Esophagus muscularis mucosa (tissue), 4 donors: ENCODE measurements around the gene TBC1D5. TPM values are rescaled to one million over a fixed set of nuclear protein-coding genes. Genes with fewer than 3 reads are reported as not detected.
A peak's percentile ranks its signal among the peaks of the same experiment; 100 is the strongest.

Source experiments
- DNase-seq: peaks from one replicate; pipeline ENCODE4 v3.0.0-alpha.2; 2017; ENCODE audit errors: extremely low spot score
- H3K27ac ChIP-seq, 4 donors: fragments of 200-600 bp; sonication (generic); replicated peaks in 1 of 4; 1 replicate in 3 of 4; 2 replicates in 1 of 4; pipeline ENCODE4 v1.5.1; 2016 to 2019; ENCODE audit warnings: mild to moderate bottlenecking in 1 of 4
- H3K27me3 ChIP-seq, 4 donors: fragments of 200-600 bp; sonication (generic); one replicate each; pipeline versions ENCODE4 v1.5.1 to v1.6.0; 2016 to 2019
- H3K36me3 ChIP-seq, 4 donors: fragments of 200-600 bp; sonication (generic); one replicate each; pipeline ENCODE4 v1.5.1; 2016 to 2019
- H3K4me1 ChIP-seq, 4 donors: fragments of 200-600 bp; sonication (generic); one replicate each; pipeline ENCODE4 v1.5.1; 2016 to 2019
- H3K4me3 ChIP-seq, 4 donors: fragments of 200-600 bp; sonication (generic); 1 replicate in 2 of 4; 2 replicates in 2 of 4; pipeline ENCODE4 v1.5.1; 2016 to 2019; ENCODE audit warnings: mild to moderate bottlenecking in 4 of 4, moderate library complexity in 1 of 4
- H3K9me3 ChIP-seq, 4 donors: fragments of 200-600 bp; sonication (generic); 1 replicate in 3 of 4; 2 replicates in 1 of 4; pipeline ENCODE4 v1.5.1; 2016 to 2019
- EP300 ChIP-seq: sonication (generic); formaldehyde crosslinking; IDR thresholded peaks from one replicate; pipeline ENCODE4 v1.6.1; 2017; ENCODE audit warnings: antibody characterized with exemption
- POLR2A ChIP-seq: fragments of 450-650 bp; IDR thresholded peaks from one replicate; pipeline ENCODE4 v1.6.1; 2017; ENCODE audit warnings: antibody characterized with exemption, moderate library complexity, mild to moderate bottlenecking, low read depth
- POLR2AphosphoS5 ChIP-seq, 2 donors: sonication (generic); formaldehyde crosslinking; IDR thresholded peaks; one replicate each; pipeline ENCODE4 v1.6.1; 2017; ENCODE audit warnings: antibody characterized with exemption in 2 of 2
- WGBS: methylation state at CpG from one replicate; pipeline ENCODE4 v1.1.5; 2018; 5-methylcytosine and 5-hydroxymethylcytosine counted together
- intact Hi-C: fragments of 100-400 bp; cut with DNase I; formaldehyde crosslinking; loops from one replicate; pipeline ENCODE4 v1.15.1; 2023
- total RNA-seq, 4 donors: library from RNA; depleted of rRNA; stranded (reverse); fragments of >200 nt; gene quantifications; one replicate each; pipeline versions ENCODE4 v1.1.0 to v1.2.1, GENCODE V29; 2016
- TF ChIP-seq, protein P1 (sequence below), 3 experiments: fragments of 200-600 bp in 2 of 3; fragments of 450-650 bp in 1 of 3; sonication (generic) in 2 of 3; IDR thresholded peaks; one replicate each; pipeline ENCODE4 v1.5.1; 2017 to 2019; ENCODE audit warnings: antibody characterized with exemption in 3 of 3, mild to moderate bottlenecking in 2 of 3, moderate library complexity in 1 of 3

Gene TBC1D5
- total RNA-seq, 4 donors from 2014 or later, result 54.0 to 83.1 (median 63.6) TPM

DNA sequence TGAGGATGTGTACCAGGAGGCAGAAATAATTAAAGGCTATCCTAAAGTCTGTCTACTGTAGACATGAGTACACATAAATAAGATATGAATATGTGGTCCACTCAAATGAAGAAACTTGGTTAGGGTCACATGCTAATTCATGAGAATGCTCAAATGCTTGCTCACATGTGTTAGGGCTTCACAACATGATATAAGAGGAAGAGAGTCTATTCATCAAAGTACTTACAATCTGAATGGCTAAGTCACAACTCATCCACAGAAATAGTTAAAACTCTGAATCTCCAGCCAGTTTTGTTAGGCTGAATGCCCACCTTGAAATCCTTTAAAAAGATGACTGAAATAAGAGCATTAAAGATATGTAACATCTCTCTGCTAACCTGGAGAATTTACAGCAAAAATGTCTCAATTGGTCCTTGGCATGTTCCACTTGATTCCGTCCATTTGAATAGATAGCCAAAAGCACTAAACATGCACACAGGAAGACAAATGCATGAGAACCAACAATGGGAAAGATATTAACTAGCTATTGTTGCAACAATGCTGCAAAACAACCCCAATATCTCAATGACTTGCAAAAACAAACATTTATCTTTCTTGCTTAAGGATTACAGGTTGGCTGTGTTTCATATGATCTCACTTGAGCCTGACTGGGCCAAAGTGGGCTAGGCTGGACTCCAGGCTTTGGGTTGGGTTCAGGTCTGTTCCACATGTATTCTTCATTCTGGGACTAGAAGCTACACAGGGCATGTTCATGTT is 10.6 kb upstream of the TBC1D5 start:
- Histone ChIP-seq H3K4me3 (no peak overlapping the region), H3K9me3 (no peaks in the 10 kb centered on the region), H3K27ac (no peak overlapping the region), H3K4me1 (no peaks in the 10 kb centered on the region), H3K36me3 (no peaks in the 10 kb centered on the region), H3K27me3 (no peaks in the 10 kb centered on the region)
- intact Hi-C loops, result no loop called here
- TF ChIP-seq, protein P1, sequence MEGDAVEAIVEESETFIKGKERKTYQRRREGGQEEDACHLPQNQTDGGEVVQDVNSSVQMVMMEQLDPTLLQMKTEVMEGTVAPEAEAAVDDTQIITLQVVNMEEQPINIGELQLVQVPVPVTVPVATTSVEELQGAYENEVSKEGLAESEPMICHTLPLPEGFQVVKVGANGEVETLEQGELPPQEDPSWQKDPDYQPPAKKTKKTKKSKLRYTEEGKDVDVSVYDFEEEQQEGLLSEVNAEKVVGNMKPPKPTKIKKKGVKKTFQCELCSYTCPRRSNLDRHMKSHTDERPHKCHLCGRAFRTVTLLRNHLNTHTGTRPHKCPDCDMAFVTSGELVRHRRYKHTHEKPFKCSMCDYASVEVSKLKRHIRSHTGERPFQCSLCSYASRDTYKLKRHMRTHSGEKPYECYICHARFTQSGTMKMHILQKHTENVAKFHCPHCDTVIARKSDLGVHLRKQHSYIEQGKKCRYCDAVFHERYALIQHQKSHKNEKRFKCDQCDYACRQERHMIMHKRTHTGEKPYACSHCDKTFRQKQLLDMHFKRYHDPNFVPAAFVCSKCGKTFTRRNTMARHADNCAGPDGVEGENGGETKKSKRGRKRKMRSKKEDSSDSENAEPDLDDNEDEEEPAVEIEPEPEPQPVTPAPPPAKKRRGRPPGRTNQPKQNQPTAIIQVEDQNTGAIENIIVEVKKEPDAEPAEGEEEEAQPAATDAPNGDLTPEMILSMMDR (IDR thresholded peaks at IDR 0.05), result no peak
- TF ChIP-seq POLR2AphosphoS5 (IDR thresholded peaks at IDR 0.05) (no peak), EP300 (no peak)
- WGBS, result 69% methylated on average over 1 of the region's 1 CpG
- DNase-seq, result no peak

- Histone ChIP-seq H3K9me3 (no peaks in the 10 kb centered on the region), H3K4me3 (no peak overlapping the region), H3K36me3 (no peaks in the 10 kb centered on the region), H3K4me1 (no peaks in the 10 kb centered on the region), H3K27me3 (no peaks in the 10 kb centered on the region), H3K27ac (no peak overlapping the region)
- no peak for DNase-seq
- 69% methylated on average over 2 of the region's 2 CpGs for WGBS
- intact Hi-C loops, result no loop called here
- TF ChIP-seq, protein P1 (IDR thresholded peaks at IDR 0.05), result no peak
- TF ChIP-seq POLR2AphosphoS5 (IDR thresholded peaks at IDR 0.05) (no peak), EP300 (no peak), POLR2A (no peak)
Observed at GRCh38 chr3:17752436-17752835, 10.0 kb upstream of the TBC1D5 start.

- Histone ChIP-seq H3K36me3 (no peaks in the 10 kb centered on the region), H3K27ac (no peak overlapping the region), H3K27me3 (no peaks in the 10 kb centered on the region), H3K4me3 (peak overlapping the region in 1 of 4 donors; percentile 28), H3K9me3 (no peaks in the 10 kb centered on the region), H3K4me1 (no peaks in the 10 kb centered on the region)
- WGBS, result 67% methylated on average over 3 of the region's 3 CpGs
- intact Hi-C loops, result no loop called here
- DNase-seq, result no peak
- TF ChIP-seq, protein P1 (IDR thresholded peaks at IDR 0.05), result no peak
- TF ChIP-seq POLR2A (no peak), POLR2AphosphoS5 (IDR thresholded peaks at IDR 0.05) (no peak), EP300 (no peak)
Observed at GRCh38 chr3:17749705-17750293, 7.4 kb upstream of the TBC1D5 start.

DNA sequence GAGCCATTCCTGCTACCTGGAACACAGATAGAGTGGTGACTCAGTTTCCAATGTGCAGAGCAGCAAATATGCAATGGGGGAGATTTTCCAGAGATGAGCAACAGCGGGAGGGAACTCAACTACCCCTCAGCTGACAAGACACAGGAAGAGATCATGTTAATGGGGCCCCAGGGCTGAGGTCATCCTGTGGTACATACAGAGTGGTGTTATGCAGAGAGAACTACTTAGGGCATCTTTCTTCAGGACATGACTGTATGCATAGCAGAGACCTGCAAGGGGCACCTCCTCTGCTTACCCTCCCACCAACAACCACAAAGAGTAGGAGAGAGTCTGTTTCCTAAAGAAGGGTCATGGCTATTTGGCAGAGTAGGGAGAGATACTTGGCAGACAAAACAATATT is 6.8 kb upstream of the TBC1D5 start:
- no peaks in the 10 kb centered on the region for H3K9me3 ChIP-seq
- TF ChIP-seq POLR2A, result no peak
- TF ChIP-seq POLR2AphosphoS5 (IDR thresholded peaks at IDR 0.05), result no peak
- no peak for TF ChIP-seq EP300
- TF ChIP-seq, protein P1 (IDR thresholded peaks at IDR 0.05), result no peak
- WGBS, result 80% methylated on average over 1 of the region's 1 CpG
- no peak overlapping the region for H3K4me3 ChIP-seq
- DNase-seq, result no peak
- no peaks in the 10 kb centered on the region for H3K36me3 ChIP-seq
- no peaks in the 10 kb centered on the region for H3K4me1 ChIP-seq
- no peak overlapping the region for H3K27ac ChIP-seq
- intact Hi-C loops, result no loop called here
- no peaks in the 10 kb centered on the region for H3K27me3 ChIP-seq

- H3K36me3 ChIP-seq, result no peaks in the 10 kb centered on the region
- H3K4me3 ChIP-seq, result no peak overlapping the region
- no peak overlapping the region for H3K27ac ChIP-seq
- DNase-seq, result no peak
- no peaks in the 10 kb centered on the region for H3K27me3 ChIP-seq
- intact Hi-C loops, result no loop called here
- WGBS, result 85% methylated on average over 6 of the region's 6 CpGs
- TF ChIP-seq, protein P1 (IDR thresholded peaks at IDR 0.05), result no peak
- TF ChIP-seq POLR2AphosphoS5 (IDR thresholded peaks at IDR 0.05), result no peak
- TF ChIP-seq POLR2A, result no peak
- TF ChIP-seq EP300, result no peak
- peaks cover 5 to 9% (median 9%) of the 10 kb centered on the region in 4 donors for H3K4me1 ChIP-seq
- no peaks in the 10 kb centered on the region for H3K9me3 ChIP-seq
Observed at GRCh38 chr3:17747890-17748247, 5.4 kb upstream of the TBC1D5 start.
